HG03175 (cell line): ENCODE data around the gene STX11.
"Not testable (repeated sequence)": the region's sequence is repeated elsewhere in the genome, so short reads cannot be mapped to it uniquely, and the experiment has no call there.

Experiments
- ATAC-seq: cut with Tn5 transposase; IDR thresholded peaks from one replicate; pipeline ENCODE4 v1.9.1; 2021; ENCODE audit warnings: mild to moderate bottlenecking, moderate library complexity; ENCODE audit not compliant: unreplicated experiment

Gene STX11

GRCh38 chr6:144171406-144171805 is 21.1 kb downstream of the STX11 start:
- ATAC-seq: no peak

DNA sequence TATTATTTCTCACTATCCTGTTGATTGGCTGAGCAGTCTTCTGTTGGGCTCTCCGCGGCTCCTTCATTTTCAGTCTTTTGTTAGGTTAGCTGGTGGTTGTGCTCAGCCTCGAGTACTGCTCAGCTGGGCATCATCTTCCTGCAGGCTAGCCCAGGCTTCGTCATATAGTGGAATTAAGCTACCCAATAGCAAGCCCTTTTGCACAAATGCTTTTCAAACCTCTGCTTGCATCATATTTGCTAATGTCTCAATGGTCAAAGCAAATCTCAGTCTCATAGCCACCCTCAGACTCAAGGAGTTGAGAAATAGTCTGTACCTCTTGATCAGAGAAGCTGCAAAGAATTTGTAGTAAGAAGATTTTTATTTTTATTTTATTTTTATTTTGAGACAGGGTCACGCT is 23.7 kb downstream of the STX11 start:
- ATAC-seq: no peak

GRCh38 chr6:144176043-144176442 is 25.7 kb downstream of the STX11 start:
- ATAC-seq: no peak

- no peak for ATAC-seq
Observed at GRCh38 chr6:144177726-144178125, 27.4 kb downstream of the STX11 start.

GRCh38 chr6:144178323-144178722 is 28.0 kb downstream of the STX11 start:
- ATAC-seq: no peak

GRCh38 chr6:144179237-144179636 is 28.9 kb downstream of the STX11 start:
- ATAC-seq: no peak

DNA sequence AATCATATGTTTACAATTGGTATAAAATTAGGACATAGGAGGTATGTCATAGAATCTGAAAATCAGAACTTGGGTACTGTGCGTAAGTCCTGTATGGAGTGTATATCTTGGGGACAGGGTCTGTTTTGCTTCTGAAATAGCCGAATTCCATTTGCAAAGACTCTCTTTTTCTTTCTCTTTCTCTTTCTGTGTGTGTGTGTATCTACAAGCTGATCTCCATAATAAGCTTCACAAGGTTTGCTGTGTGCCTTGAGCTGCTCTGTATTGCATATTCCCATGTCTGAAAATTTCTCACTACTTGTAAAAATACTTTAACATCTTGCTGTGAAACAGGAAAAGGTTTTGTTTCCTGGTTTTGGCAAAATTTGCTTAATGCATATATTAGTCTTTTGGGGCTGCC is 29.5 kb downstream of the STX11 start:
- ATAC-seq: no peak

DNA sequence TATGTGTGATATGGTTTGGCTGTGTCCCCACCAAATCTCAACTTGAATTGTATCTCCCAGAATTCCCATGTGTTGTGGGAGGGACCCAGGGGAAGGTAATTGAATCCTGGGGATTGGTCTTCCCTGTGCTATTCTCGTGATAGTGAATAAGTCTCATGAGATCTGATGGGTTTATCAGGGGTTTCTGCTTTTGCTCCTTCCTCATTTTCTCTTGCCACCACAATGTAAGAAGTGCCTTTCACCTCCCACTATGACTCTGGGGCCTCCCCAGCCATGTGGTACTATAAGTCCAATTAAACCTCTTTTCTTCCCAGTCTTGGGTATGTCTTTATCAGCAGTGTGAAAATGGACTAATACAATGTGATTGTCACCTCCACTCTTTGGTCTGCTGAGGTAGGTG is 30.0 kb downstream of the STX11 start:
- not testable (repeated sequence) for ATAC-seq

DNA sequence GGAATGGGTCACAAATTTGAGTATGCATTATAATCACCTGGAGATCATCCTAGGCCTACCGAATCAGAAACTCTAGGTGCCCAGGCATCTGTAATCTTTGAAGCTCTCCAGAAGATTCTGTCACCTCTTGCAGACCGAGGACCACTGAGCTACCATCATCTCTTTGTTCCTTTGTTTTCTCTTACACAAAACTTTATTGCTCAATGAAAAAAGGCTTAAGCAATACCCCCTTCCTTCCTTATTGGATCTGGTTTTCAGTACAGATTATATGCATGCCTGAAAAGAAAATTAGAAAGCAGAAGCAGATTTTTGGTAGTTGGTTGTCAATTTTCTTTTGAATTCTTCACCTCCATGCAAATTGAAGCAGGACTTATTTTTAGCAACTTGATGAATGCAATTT is 31.3 kb downstream of the STX11 start:
- no peak for ATAC-seq

DNA sequence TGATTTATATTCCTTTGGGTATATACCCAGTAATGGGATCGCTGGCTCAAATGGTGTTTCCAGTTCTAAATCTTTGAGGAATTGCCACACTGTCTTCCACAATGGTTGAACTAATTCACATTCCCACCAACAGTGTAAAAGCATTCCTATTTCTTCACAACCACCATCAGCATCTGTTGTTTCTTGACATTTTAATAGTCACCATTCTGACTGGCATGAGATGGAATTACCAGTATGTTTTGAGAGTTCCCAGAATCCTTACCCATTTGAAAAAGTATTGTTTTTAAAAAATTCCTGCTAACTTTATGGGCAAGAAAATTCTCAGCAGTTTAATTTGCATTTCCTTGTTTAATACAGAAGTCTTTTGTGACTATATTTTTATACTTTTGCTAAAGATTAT is 33.9 kb downstream of the STX11 start:
- ATAC-seq: not testable (repeated sequence)

DNA sequence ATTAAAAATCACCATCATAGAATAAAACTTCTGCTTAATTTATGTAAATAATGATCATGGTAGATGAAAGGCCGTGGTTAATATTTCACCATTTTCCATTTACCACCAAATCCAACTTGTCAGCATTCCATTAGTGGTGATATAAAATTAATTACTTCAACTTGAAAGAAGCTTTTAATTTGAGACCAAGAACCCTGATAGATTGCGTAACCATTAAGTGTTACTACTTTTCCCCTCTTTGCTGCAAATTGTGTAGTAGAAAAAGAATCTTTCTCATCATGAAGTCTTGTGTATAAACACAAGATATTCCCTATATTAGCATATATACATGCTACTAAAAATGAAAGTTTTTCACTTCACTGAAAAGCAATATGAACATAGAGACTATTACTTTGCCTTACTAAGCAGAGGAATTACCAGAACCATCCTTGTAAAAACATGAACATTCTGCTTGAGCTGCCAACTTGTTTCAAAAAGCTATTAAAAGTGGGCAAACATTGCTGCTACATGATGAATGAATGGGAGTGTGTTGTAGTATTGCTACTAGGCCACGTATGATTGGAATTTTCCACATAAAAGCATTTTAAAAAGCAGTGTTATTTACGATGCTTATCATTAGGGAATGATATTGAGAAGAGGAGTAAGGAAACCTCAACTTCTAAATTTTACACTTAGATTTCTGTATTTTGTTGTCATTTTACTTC is 35.0 kb downstream of the STX11 start:
- ATAC-seq: no peak

- no peak for ATAC-seq
Observed at GRCh38 chr6:144186817-144187625, 36.7 kb downstream of the STX11 start.

DNA sequence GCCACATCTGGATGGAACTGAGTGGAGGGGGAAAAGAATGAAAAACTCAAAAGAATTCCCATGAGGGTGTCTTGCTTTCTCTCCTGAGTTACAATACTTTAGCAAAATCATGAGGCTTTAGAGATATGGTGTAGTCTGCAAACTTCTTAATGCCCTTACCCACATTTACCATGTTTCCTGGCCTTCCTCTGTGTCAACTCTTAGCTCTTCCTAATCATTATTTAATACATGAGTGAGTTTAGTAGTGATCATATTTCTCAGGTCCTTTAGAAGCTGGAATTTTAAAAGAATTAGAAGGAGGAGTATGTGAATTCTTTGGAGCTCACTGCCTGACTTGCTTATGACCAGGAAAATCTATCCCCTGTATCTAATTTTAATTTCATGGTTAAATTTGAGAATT is 39.0 kb downstream of the STX11 start:
- ATAC-seq: no peak

DNA sequence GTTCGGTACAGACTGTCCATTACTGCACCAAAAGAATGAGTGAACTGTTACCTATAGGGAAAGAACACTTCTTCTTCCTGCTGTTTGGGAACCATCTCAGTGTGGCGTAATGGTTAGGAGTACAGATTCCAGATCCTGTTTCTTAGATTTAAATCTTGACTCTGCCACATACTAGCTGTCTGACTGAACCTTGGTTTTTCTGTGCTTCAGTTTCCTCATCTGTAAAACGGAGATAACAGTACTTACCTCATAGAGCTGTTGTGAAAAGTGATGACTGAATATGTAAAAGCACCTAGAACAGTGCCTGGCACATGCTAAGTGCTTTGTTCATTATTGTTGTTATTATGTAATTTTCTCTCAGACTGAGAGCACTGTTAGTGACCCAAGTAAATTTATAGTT is 39.8 kb downstream of the STX11 start:
- no peak for ATAC-seq

DNA sequence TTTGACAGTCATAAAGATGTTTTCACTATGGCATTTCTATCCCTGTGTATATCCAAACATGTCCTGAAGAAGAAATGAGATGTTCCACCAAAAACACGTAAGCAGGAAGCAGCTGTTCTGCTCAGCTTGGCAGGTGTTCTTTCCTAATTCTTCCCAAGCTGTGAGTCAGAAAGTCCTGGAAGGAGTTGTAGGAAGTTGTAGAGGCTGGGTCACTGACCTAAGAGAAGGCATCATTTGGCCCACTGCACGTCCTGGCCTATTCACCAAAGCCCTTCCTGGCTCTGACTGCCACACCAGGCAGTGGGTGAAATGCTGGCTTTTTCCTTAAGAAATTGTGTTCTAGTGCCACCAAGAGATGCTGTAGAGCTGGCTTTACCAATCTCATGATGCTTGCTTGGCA is 40.3 kb downstream of the STX11 start:
- no peak for ATAC-seq

DNA sequence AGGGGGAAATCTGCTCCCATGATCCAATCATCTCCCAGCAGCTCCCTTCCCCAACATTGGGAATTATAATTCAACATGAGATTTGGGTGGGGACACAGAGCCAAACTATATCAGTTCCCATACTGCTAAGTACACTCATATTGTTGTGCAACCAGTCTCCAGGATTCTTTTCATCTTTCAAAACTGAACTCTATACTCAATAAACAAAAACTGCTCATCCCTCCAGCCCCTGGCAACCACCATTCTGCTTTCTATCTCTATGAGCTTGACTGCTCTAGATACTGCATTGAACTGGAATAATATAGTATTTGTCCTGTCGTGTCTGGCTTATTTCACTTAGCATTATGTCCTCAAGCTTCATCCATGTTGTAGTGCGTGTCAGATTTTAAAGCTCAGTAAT is 42.9 kb downstream of the STX11 start:
- no peak for ATAC-seq

- no peak for ATAC-seq
Observed at GRCh38 chr6:144194293-144194810, 44.0 kb downstream of the STX11 start.

- no peak for ATAC-seq
Observed at GRCh38 chr6:144195671-144196270, 45.5 kb downstream of the STX11 start.

DNA sequence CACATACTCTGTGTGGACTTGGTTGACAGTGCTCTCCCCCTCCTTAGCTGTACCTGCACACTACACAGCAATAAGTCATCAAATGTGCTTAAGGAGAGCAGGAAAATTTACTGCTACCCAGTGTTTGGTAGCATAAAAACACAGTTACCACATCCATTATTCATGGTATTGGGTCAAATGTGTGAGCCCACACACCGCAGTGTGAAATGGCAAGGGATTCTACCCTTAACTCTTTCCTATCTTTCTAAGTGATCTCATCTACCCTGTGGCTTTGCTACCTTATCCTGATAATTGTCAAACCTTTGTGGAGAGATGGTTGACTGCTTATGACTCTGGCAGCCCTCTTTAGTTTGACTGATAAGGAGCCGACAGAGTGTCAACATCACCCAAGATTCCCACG is 47.6 kb downstream of the STX11 start:
- no peak for ATAC-seq

GRCh38 chr6:144202879-144203468 is 52.7 kb downstream of the STX11 start:
- no peak for ATAC-seq

- no peak for ATAC-seq
Observed at GRCh38 chr6:144211160-144211559, 60.8 kb downstream of the STX11 start.
